Stimulated activated CD4-positive, alpha-beta T cell treated with anti-CD3 and anti-CD28 coated beads, Interleukin-15, amount 100 ng/mL, for 24 hours (primary cell): ENCODE data around the gene RIC3.
A peak's percentile ranks its signal among the peaks of the same experiment; 100 is the strongest.

Experiments used
- DNase-seq: peaks from one replicate; pipeline ENCODE4 v3.0.0-alpha.2; 2020

The RIC3 gene

GRCh38 chr11:8168485-8169257 is at the start of gene RIC3:
Gene RIC3, minus strand, starts transcription at chr11:8169025. Its CDS starts 36 bp downstream, at chr11:8168989.
- DNase-seq: peak; percentile 74

- no peak for DNase-seq
Measured at GRCh38 chr11:8218409-8218808, 49.6 kb upstream of the RIC3 start.

GRCh38 chr11:8217926-8218325 is 49.1 kb upstream of the RIC3 start:
- no peak for DNase-seq

GRCh38 chr11:8217136-8217535 is 48.3 kb upstream of the RIC3 start:
- no peak for DNase-seq

- DNase-seq: no peak
Measured at GRCh38 chr11:8213376-8213775, 44.6 kb upstream of the RIC3 start.

GRCh38 chr11:8209208-8209807 is 40.5 kb upstream of the RIC3 start:
- peak; percentile 53 for DNase-seq

GRCh38 chr11:8207080-8208000 is 38.5 kb upstream of the RIC3 start:
- no peak for DNase-seq

- no peak for DNase-seq
Measured at GRCh38 chr11:8206251-8207079, 37.6 kb upstream of the RIC3 start.

- DNase-seq: no peak
Measured at GRCh38 chr11:8205566-8205965, 36.7 kb upstream of the RIC3 start.

- no peak for DNase-seq
Measured at GRCh38 chr11:8204596-8204995, 35.8 kb upstream of the RIC3 start.

GRCh38 chr11:8204025-8204424 is 35.2 kb upstream of the RIC3 start:
- DNase-seq: no peak

GRCh38 chr11:8203414-8203715 is 34.5 kb upstream of the RIC3 start:
- no peak for DNase-seq

GRCh38 chr11:8202516-8203413 is 33.9 kb upstream of the RIC3 start:
- DNase-seq: no peak

GRCh38 chr11:8201644-8202365 is 33.0 kb upstream of the RIC3 start:
- DNase-seq: no peak

- DNase-seq: no peak
Measured at GRCh38 chr11:8199676-8200075, 30.9 kb upstream of the RIC3 start.

- no peak for DNase-seq
Measured at GRCh38 chr11:8196749-8197148, 27.9 kb upstream of the RIC3 start.

GRCh38 chr11:8194956-8195355 is 26.1 kb upstream of the RIC3 start:
- no peak for DNase-seq

GRCh38 chr11:8192896-8193209 is 24.0 kb upstream of the RIC3 start:
- DNase-seq: no peak

GRCh38 chr11:8192016-8192895 is 23.4 kb upstream of the RIC3 start:
- peak; percentile 67 for DNase-seq

- DNase-seq: no peak
Measured at GRCh38 chr11:8190431-8190830, 21.6 kb upstream of the RIC3 start.
